Calu3 (cell line): ENCODE data around the gene ATP13A2. TPM values are rescaled to one million over a fixed set of nuclear protein-coding genes. Genes with fewer than 3 reads are reported as not detected.
"Not testable (repeated sequence)": the region's sequence is repeated elsewhere in the genome, so short reads cannot be mapped to it uniquely, and the experiment has no call there.

Source experiments
- BruUV-seq: library from RNA; stranded (reverse); fragments of 400-500 nt; replicated peaks from 2 replicates; lab custom pipeline; 2021; lab: Mats Ljungman, UMichigan
- CTCF ChIA-PET: fragments of 300-600 bp; sonication (Branson Sonifier 250); formaldehyde crosslinking; loops from one replicate; lab custom pipeline; 2022; ENCODE audit warnings: antibody characterized with exemption; lab: Charles Lee
- DNase-seq: peaks from one replicate; pipeline ENCODE4 v3.0.0; 2022
- H3K27ac Mint-ChIP-seq: one replicate; pipeline ENCODE4 v1.8.0; 2022; ENCODE audit warnings: mixed read lengths; ENCODE audit not compliant: unreplicated experiment
- H3K27me3 Mint-ChIP-seq: one replicate; pipeline ENCODE4 v1.8.0; 2022; ENCODE audit warnings: mixed read lengths; ENCODE audit not compliant: unreplicated experiment
- H3K36me3 Mint-ChIP-seq: one replicate; pipeline ENCODE4 v1.8.0; 2022; ENCODE audit warnings: mild to moderate bottlenecking, moderate library complexity, mixed read lengths; ENCODE audit not compliant: insufficient read depth, unreplicated experiment
- H3K4me1 Mint-ChIP-seq: one replicate; pipeline ENCODE4 v1.8.0; 2022; ENCODE audit warnings: mild to moderate bottlenecking, low read depth, mixed read lengths; ENCODE audit not compliant: unreplicated experiment
- H3K4me3 Mint-ChIP-seq: one replicate; pipeline ENCODE4 v1.8.0; 2022; ENCODE audit warnings: mild to moderate bottlenecking, low read depth, moderate library complexity, mixed read lengths; ENCODE audit not compliant: unreplicated experiment
- H3K9me3 Mint-ChIP-seq: one replicate; pipeline ENCODE4 v1.8.0; 2022; ENCODE audit warnings: low read depth, mixed read lengths; ENCODE audit not compliant: unreplicated experiment
- intact Hi-C: fragments of 100-400 bp; cut with micrococcal nuclease; formaldehyde crosslinking; loops from one replicate; pipeline ENCODE4 v1.10.0; 2022; ENCODE audit not compliant: unreplicated experiment
- total RNA-seq: library from RNA; stranded (reverse); gene quantifications from 2 replicates; pipeline ENCODE4 v1.2.3, GENCODE V29; 2022
- TF ChIP-seq, protein P1 (sequence below): fragments of 200-600 bp; IDR thresholded peaks from one replicate; pipeline ENCODE4 v1.8.0; 2022; ENCODE audit warnings: antibody characterized with exemption; ENCODE audit not compliant: unreplicated experiment

Gene ATP13A2
- total RNA-seq, 1 experiment from 2014 or later = 33.4 TPM

DNA sequence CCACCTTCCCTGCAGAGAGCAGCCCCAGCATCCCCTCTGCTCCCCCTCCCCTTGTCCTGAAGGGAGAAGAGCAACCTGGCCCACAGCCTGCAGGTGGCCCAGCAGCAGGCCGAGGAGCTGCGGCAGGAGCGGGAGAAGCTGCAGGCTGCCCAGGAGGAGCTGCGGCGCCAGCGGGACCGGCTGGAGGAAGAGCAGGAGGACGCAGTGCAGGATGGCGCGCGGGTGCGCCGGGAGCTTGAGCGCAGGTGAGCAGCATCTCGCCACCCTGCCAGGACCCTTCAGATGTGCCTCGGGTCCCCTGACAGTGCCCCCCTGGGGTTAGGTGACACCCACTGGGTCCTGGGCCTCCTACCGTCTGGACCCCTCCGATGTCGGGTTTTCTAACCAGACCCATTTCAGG lies 67.7 kb downstream of the ATP13A2 start:
- H3K27me3 Mint-ChIP-seq = no peaks in the 10 kb centered on the region
- H3K4me1 Mint-ChIP-seq = no peaks in the 10 kb centered on the region
- no TSS peak for BruUV-seq
- DNase-seq = no peak
- TF ChIP-seq, protein P1, sequence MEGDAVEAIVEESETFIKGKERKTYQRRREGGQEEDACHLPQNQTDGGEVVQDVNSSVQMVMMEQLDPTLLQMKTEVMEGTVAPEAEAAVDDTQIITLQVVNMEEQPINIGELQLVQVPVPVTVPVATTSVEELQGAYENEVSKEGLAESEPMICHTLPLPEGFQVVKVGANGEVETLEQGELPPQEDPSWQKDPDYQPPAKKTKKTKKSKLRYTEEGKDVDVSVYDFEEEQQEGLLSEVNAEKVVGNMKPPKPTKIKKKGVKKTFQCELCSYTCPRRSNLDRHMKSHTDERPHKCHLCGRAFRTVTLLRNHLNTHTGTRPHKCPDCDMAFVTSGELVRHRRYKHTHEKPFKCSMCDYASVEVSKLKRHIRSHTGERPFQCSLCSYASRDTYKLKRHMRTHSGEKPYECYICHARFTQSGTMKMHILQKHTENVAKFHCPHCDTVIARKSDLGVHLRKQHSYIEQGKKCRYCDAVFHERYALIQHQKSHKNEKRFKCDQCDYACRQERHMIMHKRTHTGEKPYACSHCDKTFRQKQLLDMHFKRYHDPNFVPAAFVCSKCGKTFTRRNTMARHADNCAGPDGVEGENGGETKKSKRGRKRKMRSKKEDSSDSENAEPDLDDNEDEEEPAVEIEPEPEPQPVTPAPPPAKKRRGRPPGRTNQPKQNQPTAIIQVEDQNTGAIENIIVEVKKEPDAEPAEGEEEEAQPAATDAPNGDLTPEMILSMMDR = no peak
- no peak overlapping the region for H3K27ac Mint-ChIP-seq
- no peaks in the 10 kb centered on the region for H3K9me3 Mint-ChIP-seq
- peaks cover 4% of the 10 kb centered on the region for H3K36me3 Mint-ChIP-seq
- intact Hi-C loops = no loop called here
- CTCF ChIA-PET = no interaction called here
- no peak overlapping the region for H3K4me3 Mint-ChIP-seq

DNA sequence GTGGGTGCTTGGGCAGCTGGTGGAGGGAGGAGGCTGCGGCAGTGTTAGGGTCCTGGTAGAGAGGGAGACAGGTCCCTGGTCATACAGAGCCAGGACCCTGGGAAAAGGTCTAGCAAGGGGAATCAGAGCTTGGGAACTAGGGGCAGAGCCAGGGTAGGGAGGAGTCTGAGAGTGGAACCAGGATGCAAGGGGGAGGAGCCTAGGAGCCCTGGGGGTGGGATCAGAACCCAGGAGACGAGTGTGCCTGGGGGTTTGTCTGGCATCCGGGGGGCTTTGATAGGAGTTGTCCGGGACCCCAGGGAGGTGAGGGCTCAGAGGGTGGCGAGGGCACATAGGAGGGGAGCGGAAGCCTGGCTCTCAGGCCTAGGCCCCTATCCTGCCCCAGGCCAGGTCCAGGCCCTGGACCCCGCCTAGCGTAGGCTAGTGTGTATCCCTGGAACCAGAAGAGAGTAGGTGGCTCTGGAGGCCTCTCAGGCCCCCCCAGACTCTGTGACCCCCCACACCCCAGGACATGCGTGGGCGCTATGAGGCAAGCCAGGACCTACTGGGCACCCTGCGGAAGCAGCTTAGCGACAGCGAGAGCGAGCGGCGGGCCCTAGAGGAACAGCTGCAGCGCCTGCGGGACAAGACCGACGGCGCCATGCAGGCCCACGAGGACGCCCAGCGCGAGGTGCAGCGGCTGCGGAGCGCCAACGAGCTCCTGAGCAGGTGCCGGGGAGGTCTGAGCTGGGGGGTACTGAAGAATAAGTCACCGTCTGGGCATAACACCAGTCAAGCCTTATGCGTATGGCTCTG lies 72.1 kb downstream of the ATP13A2 start:
- BruUV-seq, CTCF ChIA-PET, intact Hi-C loops, H3K4me3 Mint-ChIP-seq, H3K9me3 Mint-ChIP-seq, H3K4me1 Mint-ChIP-seq, H3K27ac Mint-ChIP-seq, H3K36me3 Mint-ChIP-seq, H3K27me3 Mint-ChIP-seq, DNase-seq: not testable (repeated sequence)

DNA sequence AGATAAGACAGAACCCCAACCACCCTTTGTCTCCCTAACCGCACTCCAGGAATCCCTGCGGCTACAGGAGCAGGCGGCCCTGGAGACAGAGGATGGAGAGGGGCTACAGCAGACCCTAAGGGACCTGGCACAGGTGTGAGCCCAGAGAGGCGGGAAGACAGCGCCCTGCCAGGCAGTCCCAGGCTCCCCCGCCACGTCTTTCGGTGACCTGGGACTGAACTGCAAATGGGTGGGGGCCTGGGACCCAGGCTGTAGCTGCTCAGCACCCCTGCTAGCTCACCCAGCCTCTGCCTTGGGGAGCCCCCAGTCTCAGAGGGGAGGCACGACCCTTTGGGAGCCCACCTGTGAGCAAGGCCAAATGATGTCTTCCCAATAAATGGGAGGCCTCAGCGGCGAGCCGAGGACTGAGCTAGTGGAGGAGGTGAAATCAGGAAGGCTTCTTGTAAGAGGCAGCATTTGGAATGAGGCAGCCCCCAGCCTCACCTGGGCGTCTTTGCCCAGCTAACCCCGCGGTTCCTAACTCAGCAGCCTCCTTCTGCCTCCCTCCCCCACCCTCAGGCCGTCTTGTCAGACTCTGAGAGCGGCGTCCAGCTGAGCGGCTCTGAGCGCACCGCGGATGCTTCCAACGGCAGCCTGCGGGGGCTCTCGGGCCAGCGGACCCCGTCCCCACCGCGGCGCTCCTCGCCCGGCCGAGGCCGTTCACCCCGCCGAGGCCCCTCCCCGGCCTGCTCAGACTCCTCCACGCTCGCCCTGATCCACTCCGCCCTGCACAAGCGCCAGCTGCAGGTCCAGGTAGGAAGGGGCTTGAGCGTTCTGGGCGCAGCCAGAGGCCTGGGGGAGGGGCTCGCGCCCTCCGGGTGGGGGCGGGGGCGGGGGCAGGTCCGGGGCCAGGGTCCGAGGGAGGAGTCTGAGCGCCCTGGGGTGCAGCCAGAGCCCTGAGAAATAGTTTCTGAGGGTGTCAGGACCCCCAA lies 73.1 kb downstream of the ATP13A2 start:
- intact Hi-C loops = no loop called here
- Mint-ChIP-seq H3K36me3 (no peaks in the 10 kb centered on the region), H3K9me3 (no peaks in the 10 kb centered on the region), H3K4me1 (no peaks in the 10 kb centered on the region), H3K4me3 (no peak overlapping the region), H3K27ac (no peak overlapping the region), H3K27me3 (no peaks in the 10 kb centered on the region)
- CTCF ChIA-PET = no interaction called here
- no TSS peak for BruUV-seq
- DNase-seq = no peak
- TF ChIP-seq, protein P1 = no peak

DNA sequence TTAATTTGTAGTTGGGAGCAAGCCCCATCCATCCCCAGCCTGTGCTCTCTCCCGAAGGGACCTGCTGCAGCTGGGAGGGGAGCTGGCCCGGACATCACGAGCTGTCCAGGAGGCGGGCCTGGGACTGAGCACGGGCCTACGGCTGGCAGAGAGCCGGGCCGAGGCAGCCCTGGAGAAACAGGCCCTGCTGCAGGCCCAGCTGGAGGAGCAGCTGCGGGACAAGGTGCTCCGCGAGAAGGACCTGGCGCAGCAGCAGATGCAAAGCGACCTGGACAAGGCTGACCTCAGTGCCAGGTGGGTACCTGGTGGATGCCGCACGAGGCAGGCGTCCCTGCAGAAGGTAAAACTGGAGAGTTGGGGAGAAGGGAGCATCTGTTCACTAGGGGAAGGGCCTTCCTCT lies 75.1 kb downstream of the ATP13A2 start:
- intact Hi-C loops, H3K9me3 Mint-ChIP-seq, DNase-seq, H3K27me3 Mint-ChIP-seq, H3K36me3 Mint-ChIP-seq, H3K4me3 Mint-ChIP-seq, H3K4me1 Mint-ChIP-seq, H3K27ac Mint-ChIP-seq, CTCF ChIA-PET, BruUV-seq: not testable (repeated sequence)

Other genes with a start within 250 kb of the ATP13A2 start
- gene RNU1-2, start 115.9 kb downstream of the ATP13A2 start, total RNA-seq = 1,678 and 1,905 TPM in 2 replicates
- 11.7 and 12.0 TPM in 2 replicates for gene CROCC, start 90.0 kb downstream of the ATP13A2 start, total RNA-seq
- 0.50 and 1.2 TPM in 2 replicates for gene MFAP2, start 31.3 kb downstream of the ATP13A2 start, total RNA-seq
- 70.1 TPM in 2 replicates for gene SDHB, start 42.1 kb upstream of the ATP13A2 start, total RNA-seq
- gene PADI2, start 107.5 kb upstream of the ATP13A2 start, total RNA-seq = 1.3 and 2.7 TPM in 2 replicates
- 2.3 and 4.5 TPM in 2 replicates for gene PADI1, start 193.2 kb upstream of the ATP13A2 start, total RNA-seq
- 0.21 and 0.22 TPM in 2 replicates for gene PADI3, start 237.2 kb upstream of the ATP13A2 start, total RNA-seq